B cell (primary cell): ENCODE data around the gene SEMA3F. TPM values are rescaled to one million over a fixed set of nuclear protein-coding genes. Genes with fewer than 3 reads are reported as not detected.
A peak's percentile ranks its signal among the peaks of the same experiment; 100 is the strongest.

Experiments used
- ATAC-seq: fragments of 200-7000 bp; cut with Tn5 transposase; one replicate; pipeline ENCODE4 v1.10.0; 2021; ENCODE audit warnings: low read depth, mild to moderate bottlenecking, moderate number of reproducible peaks, moderate library complexity
- CTCF ChIA-PET: fragments of 350-600 bp; sonication (Branson Sonifier 250); formaldehyde crosslinking; loops from one replicate; lab custom pipeline; 2021; ENCODE audit warnings: antibody characterized with exemption, inconsistent platforms; lab: Charles Lee
- POLR2A ChIA-PET: fragments of 350-600 bp; sonication (Branson Sonifier 250); formaldehyde crosslinking; loops from one replicate; lab custom pipeline; 2021; ENCODE audit warnings: antibody characterized with exemption; lab: Charles Lee
- DNase-seq: peaks from one replicate; pipeline ENCODE4 v3.0.0; 2013
- H2AFZ ChIP-seq: 2 replicates; pipeline ENCODE4 v1.6.1; 2012; ENCODE audit warnings: mild to moderate bottlenecking, low read depth, low read length; ENCODE audit not compliant: insufficient read depth, poor library complexity, severe bottlenecking
- H3K27ac ChIP-seq, 2 donors: 1 replicate in 1 of 2; 2 replicates in 1 of 2; pipeline ENCODE4 v1.5.1; 2012 to 2013; ENCODE audit warnings: low read length in 2 of 2, mild to moderate bottlenecking in 2 of 2, moderate library complexity in 1 of 2
- H3K27me3 ChIP-seq, 4 experiments: fragments of 200-600 bp in 1 of 4; sonication (generic) in 1 of 4; replicated peaks in 1 of 4; 1 replicate in 2 of 4; 2 replicates in 2 of 4; pipeline versions ENCODE4 v1.6.1 to v1.7.0; 2013 to 2016; ENCODE audit warnings: low read length in 3 of 4, mild to moderate bottlenecking in 2 of 4, mixed read lengths in 1 of 4, moderate library complexity in 1 of 4; ENCODE audit not compliant: insufficient read depth in 4 of 4, control insufficient read depth in 3 of 4; ENCODE audit errors: control extremely low read depth in 1 of 4
- H3K36me3 ChIP-seq, 2 experiments: replicated peaks in 1 of 2; 1 replicate in 1 of 2; 2 replicates in 1 of 2; pipeline versions ENCODE4 v1.6.1 to v1.7.1; 2013; ENCODE audit warnings: low read length in 1 of 2; ENCODE audit not compliant: insufficient read depth in 2 of 2, control insufficient read depth in 1 of 2; ENCODE audit errors: control extremely low read depth in 1 of 2, extremely low read depth in 1 of 2
- H3K4me1 ChIP-seq, 2 donors: fragments of 200-600 bp in 1 of 2; sonication (generic) in 1 of 2; 1 replicate in 1 of 2; 2 replicates in 1 of 2; pipeline versions ENCODE4 v1.5.1 to v1.6.1; 2013 to 2017; ENCODE audit warnings: low read length in 2 of 2; ENCODE audit not compliant: control insufficient read depth in 2 of 2, insufficient read depth in 2 of 2
- H3K4me2 ChIP-seq: replicated peaks from 2 replicates; pipeline ENCODE3; 2012; ENCODE audit warnings: mild to moderate bottlenecking, low read depth, low read length; ENCODE audit not compliant: poor library complexity, severe bottlenecking
- H3K4me3 ChIP-seq, 5 experiments: fragments of 200-600 bp in 1 of 5; sonication (generic) in 1 of 5; 1 replicate in 3 of 5; 2 replicates in 2 of 5; pipeline versions ENCODE4 v1.5.1 to v1.7.0; 2011 to 2016; ENCODE audit warnings: low read length in 4 of 5, mild to moderate bottlenecking in 4 of 5, low read depth in 2 of 5, control low read depth in 1 of 5, moderate library complexity in 1 of 5; ENCODE audit not compliant: insufficient read depth in 1 of 5; ENCODE audit errors: control extremely low read depth in 1 of 5, extremely low read depth in 1 of 5
- H3K79me2 ChIP-seq: fragments of 200-600 bp; sonication (generic); one replicate; pipeline ENCODE4 v1.6.0; 2016; ENCODE audit warnings: low read length; ENCODE audit not compliant: control insufficient read depth, insufficient read depth
- H3K9ac ChIP-seq: fragments of 200-600 bp; sonication (generic); 2 replicates; pipeline ENCODE4 v1.6.1; 2017; ENCODE audit warnings: mild to moderate bottlenecking, low read length, moderate library complexity
- H3K9me3 ChIP-seq, 3 donors: one replicate each; pipeline versions ENCODE4 v1.6.1 to v1.7.1; 2013; ENCODE audit warnings: low read length in 2 of 3; ENCODE audit not compliant: control insufficient read depth in 2 of 3, insufficient read depth in 1 of 3; ENCODE audit errors: control extremely low read depth in 1 of 3
- H4K20me1 ChIP-seq: 2 replicates; pipeline ENCODE4 v1.6.0; 2012; ENCODE audit warnings: mild to moderate bottlenecking, low read length; ENCODE audit not compliant: insufficient read depth, control insufficient read depth, poor library complexity, severe bottlenecking
- H3K27ac Mint-ChIP-seq: one replicate; pipeline ENCODE4 v1.8.0; 2021; ENCODE audit warnings: mixed read lengths
- H3K27me3 Mint-ChIP-seq: one replicate; pipeline ENCODE4 v1.8.0; 2021; ENCODE audit warnings: mixed read lengths
- H3K4me1 Mint-ChIP-seq: one replicate; pipeline ENCODE4 v1.8.0; 2021; ENCODE audit warnings: mixed read lengths
- H3K4me3 Mint-ChIP-seq: one replicate; pipeline ENCODE4 v1.8.0; 2021; ENCODE audit warnings: mixed read lengths
- H3K9me3 Mint-ChIP-seq: one replicate; pipeline ENCODE4 v1.8.0; 2022; ENCODE audit warnings: mixed read lengths; ENCODE audit not compliant: insufficient read depth
- EZH2 ChIP-seq: IDR thresholded peaks from 2 replicates; pipeline ENCODE4 v1.6.1; 2012; ENCODE audit warnings: borderline replicate concordance, low read depth, mild to moderate bottlenecking, moderate library complexity, low read length; ENCODE audit not compliant: insufficient read depth, poor library complexity, severe bottlenecking
- WGBS: methylation state at CpG from one replicate; pipeline ENCODE4 v1.1.5; 2013; ENCODE audit warnings: missing lambda C conversion rate; ENCODE audit not compliant: insufficient coverage; 5-methylcytosine and 5-hydroxymethylcytosine counted together
- intact Hi-C: fragments of 100-400 bp; cut with micrococcal nuclease; formaldehyde crosslinking; loops from one replicate; pipeline ENCODE4 v1.10.0; 2022
- polyA plus RNA-seq: library from polyadenylated mRNA; depleted of rRNA; stranded (reverse); fragments of >200 nt; gene quantifications from 2 replicates; pipeline ENCODE4 v1.2.3, GENCODE V29; 2012
- total RNA-seq, 2 donors: library from RNA; stranded (reverse); fragments of 120-200 nt in 1 of 2; gene quantifications; 1 replicate in 1 of 2; 2 replicates in 1 of 2; pipeline versions ENCODE4 v1.2.3 to v1.2.4, GENCODE V29; 2013 to 2022
- TF ChIP-seq, protein P1 (sequence below): fragments of 200-600 bp; IDR thresholded peaks from one replicate; pipeline ENCODE4 v1.8.0; 2022; ENCODE audit warnings: antibody characterized with exemption, mild to moderate bottlenecking

The SEMA3F gene
- total and polyA plus RNA-seq, 2 donors (not counting 1 experiment from before 2014, with no cell fraction given) = 0.27 TPM; not detected in 1

GRCh38 chr3:50203809-50204803 lies 49.0 kb downstream of the SEMA3F start:
- intact Hi-C loops = no loop called here
- no peak overlapping the region for H3K27ac ChIP-seq
- H4K20me1 ChIP-seq = no peaks in the 10 kb centered on the region
- H3K79me2 ChIP-seq = no peaks in the 10 kb centered on the region
- peaks cover 0 to 14% (median 0%) of the 10 kb centered on the region in 3 donors for H3K9me3 ChIP-seq
- H3K27me3 ChIP-seq = peaks cover 0 to 66% (median 26%) of the 10 kb centered on the region in 4 experiments
- H3K4me3 Mint-ChIP-seq = peak overlapping the region; percentile 19
- H3K4me2 ChIP-seq = peak overlapping the region; percentile 33
- no peak overlapping the region for H3K4me3 ChIP-seq
- H3K9me3 Mint-ChIP-seq = no peaks in the 10 kb centered on the region
- WGBS = 74% methylated on average over 9 of the region's 12 CpGs
- POLR2A ChIA-PET = no interaction called here
- ATAC-seq (no peak), DNase-seq (no peak)
- H3K27ac Mint-ChIP-seq = no peak overlapping the region
- CTCF ChIA-PET = interaction anchor here (0.6 to 4.3 kb wide), 2 partner anchors 9 to 244 kb away, joined by 3 to 27 read pairs; no protein-coding TSS in a partner anchor
- peaks cover 47% of the 10 kb centered on the region for H3K27me3 Mint-ChIP-seq
- no peak overlapping the region for H3K9ac ChIP-seq
- H2AFZ ChIP-seq = no peak overlapping the region
- peaks cover 15 to 23% of the 10 kb centered on the region in 2 donors for H3K4me1 ChIP-seq
- H3K36me3 ChIP-seq = no peaks in the 10 kb centered on the region
- no peak for TF ChIP-seq EZH2
- TF ChIP-seq, protein P1, sequence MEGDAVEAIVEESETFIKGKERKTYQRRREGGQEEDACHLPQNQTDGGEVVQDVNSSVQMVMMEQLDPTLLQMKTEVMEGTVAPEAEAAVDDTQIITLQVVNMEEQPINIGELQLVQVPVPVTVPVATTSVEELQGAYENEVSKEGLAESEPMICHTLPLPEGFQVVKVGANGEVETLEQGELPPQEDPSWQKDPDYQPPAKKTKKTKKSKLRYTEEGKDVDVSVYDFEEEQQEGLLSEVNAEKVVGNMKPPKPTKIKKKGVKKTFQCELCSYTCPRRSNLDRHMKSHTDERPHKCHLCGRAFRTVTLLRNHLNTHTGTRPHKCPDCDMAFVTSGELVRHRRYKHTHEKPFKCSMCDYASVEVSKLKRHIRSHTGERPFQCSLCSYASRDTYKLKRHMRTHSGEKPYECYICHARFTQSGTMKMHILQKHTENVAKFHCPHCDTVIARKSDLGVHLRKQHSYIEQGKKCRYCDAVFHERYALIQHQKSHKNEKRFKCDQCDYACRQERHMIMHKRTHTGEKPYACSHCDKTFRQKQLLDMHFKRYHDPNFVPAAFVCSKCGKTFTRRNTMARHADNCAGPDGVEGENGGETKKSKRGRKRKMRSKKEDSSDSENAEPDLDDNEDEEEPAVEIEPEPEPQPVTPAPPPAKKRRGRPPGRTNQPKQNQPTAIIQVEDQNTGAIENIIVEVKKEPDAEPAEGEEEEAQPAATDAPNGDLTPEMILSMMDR = no peak
- peaks cover 2% of the 10 kb centered on the region for H3K4me1 Mint-ChIP-seq
